Erythroblast (primary cell): ENCODE data around the gene FADD.

ENCODE experiments used
- GATA1 ChIP-seq: IDR thresholded peaks from 2 replicates; pipeline ENCODE4 v1.6.1; 2011; ENCODE audit warnings: low read depth, mild to moderate bottlenecking, control low read depth, low read length, moderate library complexity
- POLR2A ChIP-seq: IDR thresholded peaks from 2 replicates; pipeline ENCODE4 v1.6.1; 2011; ENCODE audit warnings: mild to moderate bottlenecking, low read length

GRCh38 chr11:70164705-70165104 is 38.4 kb upstream of the FADD start:
- no peak for TF ChIP-seq POLR2A
- no peak for TF ChIP-seq GATA1
